HepG2 (cell line): ENCODE results near the gene PAM16. TPM values are rescaled to one million over a fixed set of nuclear protein-coding genes. Genes with fewer than 3 reads are reported as not detected.

ENCODE experiments used
- AKAP8 ChIP-seq: sonication (generic); formaldehyde crosslinking; IDR thresholded peaks from 2 replicates; pipeline ENCODE4 v1.5.1; 2020; ENCODE audit warnings: mild to moderate bottlenecking, missing genetic modification reagents
- ARNTL ChIP-seq: sonication (generic); formaldehyde crosslinking; IDR thresholded peaks from 2 replicates; pipeline ENCODE4 v1.4.0; 2020; ENCODE audit warnings: mild to moderate bottlenecking, missing genetic modification reagents
- EHMT2 ChIP-seq: fragments of 200-600 bp; sonication (generic); IDR thresholded peaks from 2 replicates; pipeline ENCODE4 v1.7.0; 2017; ENCODE audit warnings: antibody characterized with exemption, low read depth, low read length, borderline replicate concordance
- HDAC2 ChIP-seq: sonication (generic); formaldehyde crosslinking; IDR thresholded peaks from 2 replicates; pipeline ENCODE4 v1.4.0; 2020; ENCODE audit warnings: missing genetic modification reagents
- MED13 ChIP-seq: sonication (generic); formaldehyde crosslinking; IDR thresholded peaks from 2 replicates; pipeline ENCODE4 v1.5.0; 2020; ENCODE audit warnings: missing genetic modification reagents
- MIER2 ChIP-seq: IDR thresholded peaks from 2 replicates; pipeline ENCODE4 v1.6.1; 2016; ENCODE audit warnings: missing biosample characterization, missing genetic modification reagents
- NR2F1 ChIP-seq, 2 experiments: fragments of 450-650 bp in 1 of 2; formaldehyde crosslinking in 1 of 2; IDR thresholded peaks; 2 replicates each; pipeline versions ENCODE4 v1.5.0 to v1.6.1; 2016 to 2020; ENCODE audit warnings: mild to moderate bottlenecking in 1 of 2, missing compliant biosample characterization in 1 of 2, missing genetic modification reagents in 1 of 2, moderate library complexity in 1 of 2
- PHB2 ChIP-seq: fragments of 450-650 bp; IDR thresholded peaks from 2 replicates; pipeline ENCODE4 v1.6.1; 2018; ENCODE audit not compliant: partially characterized antibody
- SNAPC4 ChIP-seq: sonication (generic); formaldehyde crosslinking; IDR thresholded peaks from 2 replicates; pipeline ENCODE4 v1.4.0; 2020; ENCODE audit warnings: mild to moderate bottlenecking, missing genetic modification reagents
- SRSF1 ChIP-seq: fragments of 200-400 bp; formaldehyde crosslinking; optimal IDR thresholded peaks from 2 replicates; pipeline ENCODE3; 2017; ENCODE audit warnings: mild to moderate bottlenecking, low read depth, low read length, moderate library complexity
- ZBTB40 ChIP-seq, 2 experiments: fragments of 450-650 bp in 1 of 2; sonication (generic) in 1 of 2; formaldehyde crosslinking in 1 of 2; IDR thresholded peaks; 2 replicates each; pipeline versions ENCODE4 v1.6.1 to v1.8.0; 2016 to 2022; ENCODE audit warnings: antibody characterized with exemption in 1 of 2, mild to moderate bottlenecking in 1 of 2, missing genetic modification reagents in 1 of 2
- ZNF30 ChIP-seq: sonication (generic); formaldehyde crosslinking; IDR thresholded peaks from 2 replicates; pipeline ENCODE4 v1.5.0; 2020; ENCODE audit warnings: mild to moderate bottlenecking, missing genetic modification reagents
- ZNF737 ChIP-seq: sonication (generic); formaldehyde crosslinking; IDR thresholded peaks from 2 replicates; pipeline ENCODE4 v1.5.0; 2020; ENCODE audit warnings: missing genetic modification reagents, mild to moderate bottlenecking, borderline replicate concordance
- polyA plus RNA-seq, 8 experiments: library from polyadenylated mRNA; depleted of rRNA in 3 of 8; stranded (reverse) in 7 of 8; unstranded in 1 of 8; fragments of >200 nt; fragmentation: Illumina TruSeq in 4 of 8; extraction: Trizol in 4 of 8; gene quantifications; 2 replicates each; pipeline versions ENCODE4 v1.2.1 to v1.2.3, GENCODE V29; 2011 to 2016; ENCODE audit warnings: low read depth in 4 of 8, missing spikeins in 1 of 8, mixed read lengths in 1 of 8; ENCODE audit not compliant: insufficient read depth in 1 of 8
- total RNA-seq, 5 experiments: library from RNA; depleted of rRNA; stranded (reverse); fragments of >200 nt; fragmentation: Illumina TruSeq; extraction: Trizol; gene quantifications; 2 replicates each; pipeline ENCODE4 v1.2.3, GENCODE V29; 2016; ENCODE audit warnings: low read depth in 1 of 5

Gene PAM16
- total and polyA plus RNA-seq, 2 of the 13 experiments (the other 11 are each of a cell fraction or from before 2014, with no cell fraction given) = 51.5 to 51.8 TPM

DNA sequence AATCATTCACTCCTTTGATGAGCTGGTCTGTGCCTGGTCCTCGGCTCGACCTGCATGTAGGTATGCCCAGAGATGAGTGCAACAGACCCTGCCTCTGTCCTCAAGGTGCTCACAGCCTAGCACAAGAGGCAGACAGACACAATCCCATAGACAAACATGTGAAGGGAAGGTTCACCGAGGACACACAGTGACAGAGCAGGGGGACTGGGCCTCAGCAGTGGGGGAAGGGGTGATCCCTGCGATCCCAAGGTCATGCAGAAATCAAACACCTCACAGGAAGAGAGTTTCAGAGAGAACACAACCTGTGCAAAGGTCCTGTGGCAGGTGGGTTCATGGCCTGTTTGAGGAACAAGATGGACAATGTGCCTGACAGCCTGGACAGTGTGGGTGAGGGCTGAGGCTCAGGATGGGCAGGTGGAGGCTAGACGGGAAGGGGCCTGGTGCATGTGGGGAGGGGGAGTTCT, 16.3 kb upstream of the PAM16 start (continued):
- no peak for TF ChIP-seq SNAPC4 (CRISPR knock-in tag)
- TF ChIP-seq MIER2 (CRISPR knock-in tag) = no peak
- peak in 1 of 2 experiments; percentile 40; a peak in 1 of 4 replicates for TF ChIP-seq NR2F1 (CRISPR knock-in tag; IDR thresholded peaks at IDR 0.05)
- peak; percentile 95 for TF ChIP-seq HDAC2 (CRISPR knock-in tag)
- peak; percentile 77 for TF ChIP-seq ARNTL
- TF ChIP-seq EHMT2 = no peak
- TF ChIP-seq ZNF737 (CRISPR knock-in tag) = no peak
- no peak for TF ChIP-seq ZNF30
- TF ChIP-seq AKAP8 (CRISPR knock-in tag) = peak; percentile 84; the same call in 1 of the 2 replicates
- TF ChIP-seq PHB2 = no peak
- TF ChIP-seq MED13 (CRISPR knock-in tag) = no peak
- no peak for TF ChIP-seq SRSF1
- TF ChIP-seq ZBTB40 (IDR thresholded peaks at IDR 0.05) = no peak
- TF ChIP-seq ZBTB40 (CRISPR knock-in tag; IDR thresholded peaks at IDR 0.05) = no peak
